OCI-LY7 (cell line): ENCODE measurements around the gene TOP2A. TPM values are rescaled to one million over a fixed set of nuclear protein-coding genes. Genes with fewer than 3 reads are reported as not detected.
A peak's percentile ranks its signal among the peaks of the same experiment; 100 is the strongest.
"Not testable (repeated sequence)": the region's sequence is repeated elsewhere in the genome, so short reads cannot be mapped to it uniquely, and the experiment has no call there.

Experiments
- BruUV-seq: library from RNA; stranded (reverse); fragments of 400-500 nt; replicated peaks from 2 replicates; lab custom pipeline; 2021; lab: Mats Ljungman, UMichigan
- CTCF ChIA-PET: fragments of 300-600 bp; sonication (Branson Sonifier 250); formaldehyde crosslinking; loops from one replicate; lab custom pipeline; 2022; ENCODE audit warnings: antibody characterized with exemption; ENCODE audit not compliant: unreplicated experiment; lab: Charles Lee
- POLR2A ChIA-PET: fragments of 300-600 bp; sonication (Branson Sonifier 250); formaldehyde crosslinking; loops from one replicate; lab custom pipeline; 2022; ENCODE audit warnings: antibody characterized with exemption; lab: Charles Lee
- DNase-seq: peaks from one replicate; pipeline ENCODE4 v3.0.0-alpha.2; 2015; ENCODE audit warnings: low spot score
- H2AFZ ChIP-seq: fragments of 200-600 bp; sonication (generic), shearing (Covaris generic); 2 replicates; pipeline ENCODE4 v1.6.1; 2014; ENCODE audit warnings: mild to moderate bottlenecking, antibody characterized with exemption, low read length, moderate library complexity
- H3K27ac ChIP-seq: fragments of 200-600 bp; sonication (generic); 2 replicates; pipeline ENCODE4 v1.5.1; 2014; ENCODE audit warnings: mixed run types, low read depth, mild to moderate bottlenecking, moderate library complexity, low read length, inconsistent platforms; ENCODE audit not compliant: poor library complexity, severe bottlenecking
- H3K36me3 ChIP-seq: fragments of 200-600 bp; sonication (generic); 2 replicates; pipeline ENCODE4 v1.6.1; 2014; ENCODE audit warnings: mild to moderate bottlenecking, antibody characterized with exemption, low read length, moderate library complexity, mixed read lengths; ENCODE audit not compliant: insufficient read depth
- H3K4me1 ChIP-seq: fragments of 200-600 bp; sonication (generic); 2 replicates; pipeline ENCODE4 v1.5.1; 2014; ENCODE audit warnings: mild to moderate bottlenecking, low read length; ENCODE audit not compliant: insufficient read depth, poor library complexity, severe bottlenecking
- H3K4me2 ChIP-seq: fragments of 200-600 bp; sonication (generic); 2 replicates; pipeline ENCODE4 v1.6.1; 2014; ENCODE audit warnings: mild to moderate bottlenecking, low read length
- H3K4me3 ChIP-seq: fragments of 200-600 bp; sonication (generic); 2 replicates; pipeline ENCODE4 v1.5.1; 2014; ENCODE audit warnings: mild to moderate bottlenecking, low read depth, low read length; ENCODE audit not compliant: poor library complexity, severe bottlenecking
- H3K79me2 ChIP-seq: fragments of 200-600 bp; sonication (generic); 2 replicates; pipeline ENCODE4 v1.6.1; 2016; ENCODE audit warnings: low read depth, mild to moderate bottlenecking, low read length, moderate library complexity, mixed read lengths; ENCODE audit not compliant: insufficient read depth
- H3K9me2 ChIP-seq: fragments of 200-600 bp; sonication (generic); 2 replicates; pipeline ENCODE4 v1.6.1; 2016; ENCODE audit warnings: mild to moderate bottlenecking, low read length, mixed read lengths; ENCODE audit not compliant: insufficient read depth
- H3K9me3 ChIP-seq: fragments of 200-600 bp; sonication (generic); 2 replicates; pipeline ENCODE4 v1.6.1; 2014; ENCODE audit warnings: mild to moderate bottlenecking, mixed run types, low read length, mixed read lengths
- H4K20me1 ChIP-seq: fragments of 200-600 bp; sonication (generic); 2 replicates; pipeline ENCODE4 v1.6.1; 2014; ENCODE audit warnings: mild to moderate bottlenecking, antibody characterized with exemption, low read length, moderate library complexity, mixed read lengths; ENCODE audit not compliant: insufficient read depth
- EZH2phosphoT487 ChIP-seq: fragments of 200-600 bp; sonication (generic); IDR thresholded peaks from 2 replicates; pipeline ENCODE4 v1.6.1; 2018; ENCODE audit warnings: low read depth, borderline replicate concordance, mild to moderate bottlenecking, mixed run types, antibody characterized with exemption, low read length, moderate library complexity, mixed read lengths
- intact Hi-C: fragments of 100-400 bp; cut with micrococcal nuclease; formaldehyde crosslinking; loops from one replicate; pipeline ENCODE4 v1.10.0; 2022; ENCODE audit not compliant: unreplicated experiment
- total RNA-seq, 2 experiments: library from RNA; depleted of rRNA in 1 of 2; stranded (reverse); fragments of >200 nt in 1 of 2; shearing (Covaris generic) in 1 of 2; gene quantifications; 2 replicates each; pipeline ENCODE4 v1.2.3, GENCODE V29; 2014 to 2022
- TF ChIP-seq, protein P1 (sequence below): fragments of 200-600 bp; sonication (generic); conservative IDR thresholded peaks from 2 replicates; pipeline ENCODE4 v1.5.1; 2014; ENCODE audit warnings: mild to moderate bottlenecking, antibody characterized with exemption, low read length, moderate library complexity, mixed read lengths

The TOP2A gene
- total RNA-seq, 2 experiments from 2014 or later: 293 to 340 TPM

DNA sequence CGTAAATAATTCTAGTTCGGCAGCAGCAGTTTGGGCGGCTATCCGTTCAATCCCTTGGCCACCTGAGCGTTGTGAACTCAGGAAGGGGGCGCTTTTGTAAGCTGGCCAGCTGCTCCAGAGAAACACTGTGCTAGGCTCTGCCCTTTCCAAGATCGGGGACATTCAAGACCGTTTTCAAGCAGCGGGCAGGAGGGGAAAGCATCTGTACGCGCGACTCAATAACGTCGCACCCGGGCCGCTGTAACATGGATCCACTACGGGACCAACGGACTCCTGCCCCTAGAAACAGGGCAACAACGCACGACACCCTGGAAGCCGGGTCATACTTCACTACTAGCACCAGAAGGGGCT, 463 bp downstream of the TOP2A start:
- Histone ChIP-seq H3K9me3 (no peaks in the 10 kb centered on the region), H3K4me1 (peaks cover 26% of the 10 kb centered on the region), H3K9me2 (no peaks in the 10 kb centered on the region), H3K79me2 (peaks cover 54% of the 10 kb centered on the region), H3K4me3 (peak overlapping the region; percentile 80), H3K27ac (peak overlapping the region; percentile 74), H3K4me2 (peak overlapping the region; percentile 86), H4K20me1 (peaks cover 14% of the 10 kb centered on the region; the same call in 1 of the 2 replicates), H3K36me3 (peaks cover 48% of the 10 kb centered on the region), H2AFZ (peak overlapping the region; percentile 49)
- no TSS peak for BruUV-seq
- ChIA-PET POLR2A (interaction anchor here (0.7 to 1.1 kb wide), 3 partner anchors 103 to 129 kb away, joined by 3 to 4 read pairs (median 3); no protein-coding TSS in a partner anchor), CTCF (no interaction called here)
- intact Hi-C loops: loop anchor here (2.0 to 5.0 kb wide), 2 partner anchors 14 to 60 kb away; no protein-coding TSS in a partner anchor
- TF ChIP-seq EZH2phosphoT487: no peak
- TF ChIP-seq, protein P1, sequence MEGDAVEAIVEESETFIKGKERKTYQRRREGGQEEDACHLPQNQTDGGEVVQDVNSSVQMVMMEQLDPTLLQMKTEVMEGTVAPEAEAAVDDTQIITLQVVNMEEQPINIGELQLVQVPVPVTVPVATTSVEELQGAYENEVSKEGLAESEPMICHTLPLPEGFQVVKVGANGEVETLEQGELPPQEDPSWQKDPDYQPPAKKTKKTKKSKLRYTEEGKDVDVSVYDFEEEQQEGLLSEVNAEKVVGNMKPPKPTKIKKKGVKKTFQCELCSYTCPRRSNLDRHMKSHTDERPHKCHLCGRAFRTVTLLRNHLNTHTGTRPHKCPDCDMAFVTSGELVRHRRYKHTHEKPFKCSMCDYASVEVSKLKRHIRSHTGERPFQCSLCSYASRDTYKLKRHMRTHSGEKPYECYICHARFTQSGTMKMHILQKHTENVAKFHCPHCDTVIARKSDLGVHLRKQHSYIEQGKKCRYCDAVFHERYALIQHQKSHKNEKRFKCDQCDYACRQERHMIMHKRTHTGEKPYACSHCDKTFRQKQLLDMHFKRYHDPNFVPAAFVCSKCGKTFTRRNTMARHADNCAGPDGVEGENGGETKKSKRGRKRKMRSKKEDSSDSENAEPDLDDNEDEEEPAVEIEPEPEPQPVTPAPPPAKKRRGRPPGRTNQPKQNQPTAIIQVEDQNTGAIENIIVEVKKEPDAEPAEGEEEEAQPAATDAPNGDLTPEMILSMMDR: peak; percentile 63; the same call in 1 of the 2 replicates
- peak; percentile 56 for DNase-seq

DNA sequence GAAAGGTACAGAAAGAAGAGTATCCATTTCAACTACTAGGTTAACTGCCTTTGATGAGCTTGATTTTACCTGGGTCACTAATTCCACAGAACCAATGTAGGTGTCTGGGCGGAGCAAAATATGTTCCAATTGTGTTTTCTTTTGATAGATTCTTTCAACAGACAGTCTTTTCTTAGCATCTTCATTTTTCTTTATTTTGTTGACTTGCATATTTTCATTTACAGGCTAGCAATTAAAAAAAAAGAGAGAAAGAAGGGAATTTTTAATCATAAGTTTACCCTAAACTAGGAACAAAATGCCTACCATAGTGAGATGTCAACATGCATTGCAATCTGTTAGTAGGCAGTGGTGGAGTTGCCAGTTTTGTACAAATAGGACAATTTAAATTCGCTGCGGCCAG, 1.0 kb downstream of the TOP2A start:
- Histone ChIP-seq H3K9me2 (no peaks in the 10 kb centered on the region), H3K4me3 (peak overlapping the region; percentile 80), H2AFZ (peak overlapping the region; percentile 49; the same call in 1 of the 2 replicates), H3K36me3 (peaks cover 53% of the 10 kb centered on the region), H3K79me2 (peaks cover 58% of the 10 kb centered on the region), H3K27ac (peak overlapping the region; percentile 74), H3K4me1 (peaks cover 26% of the 10 kb centered on the region), H3K4me2 (peak overlapping the region; percentile 86), H4K20me1 (peaks cover 14% of the 10 kb centered on the region; the same call in 1 of the 2 replicates), H3K9me3 (no peaks in the 10 kb centered on the region)
- TF ChIP-seq EZH2phosphoT487: no peak
- TF ChIP-seq, protein P1: no peak
- no TSS peak for BruUV-seq
- ChIA-PET CTCF (interaction anchor here (0.9 to 1.0 kb wide), 2 partner anchors 100 to 131 kb away, joined by 3 read pairs; no protein-coding TSS in a partner anchor), POLR2A (interaction anchor here (0.6 to 1.0 kb wide), 2 partner anchors 9 to 21 kb away, joined by 3 read pairs; no protein-coding TSS in a partner anchor)
- intact Hi-C loops: loop anchor here (2.0 to 5.0 kb wide), 2 partner anchors 14 to 59 kb away; no protein-coding TSS in a partner anchor
- peak; percentile 19 for DNase-seq

DNA sequence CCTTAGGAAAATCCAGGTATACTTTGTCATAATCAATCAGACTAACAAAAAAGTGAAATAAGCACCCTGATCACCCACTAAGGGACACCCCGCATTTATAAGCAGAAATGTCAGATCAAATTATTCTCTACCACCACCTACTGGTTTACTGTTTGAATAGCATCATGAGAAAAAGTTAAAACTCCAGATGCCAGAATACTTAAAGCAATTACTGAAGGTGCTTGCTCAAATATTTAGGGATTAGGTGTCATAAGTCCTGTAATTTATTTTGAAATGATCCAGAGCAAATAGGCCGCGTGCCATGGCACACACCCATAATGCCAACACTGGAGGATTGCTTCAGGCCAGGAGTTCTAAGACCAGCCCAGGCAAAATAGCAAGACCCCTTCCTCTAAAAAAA, 2.3 kb downstream of the TOP2A start:
- ChIA-PET POLR2A (interaction anchor here (1.0 kb wide), 1 partner anchor 8 kb away, joined by 3 read pairs; no protein-coding TSS in a partner anchor), CTCF (no interaction called here)
- TF ChIP-seq, protein P1: peak; percentile 83
- no peak for TF ChIP-seq EZH2phosphoT487
- H3K9me2 ChIP-seq: no peaks in the 10 kb centered on the region
- H3K36me3 ChIP-seq: peaks cover 66% of the 10 kb centered on the region
- BruUV-seq: no TSS peak
- peak overlapping the region; percentile 80 for H3K4me3 ChIP-seq
- no peak overlapping the region for H3K27ac ChIP-seq
- H4K20me1 ChIP-seq: peaks cover 14% of the 10 kb centered on the region; the same call in 1 of the 2 replicates
- no peaks in the 10 kb centered on the region for H3K9me3 ChIP-seq
- peak overlapping the region; percentile 86 for H3K4me2 ChIP-seq
- peaks cover 66% of the 10 kb centered on the region for H3K79me2 ChIP-seq
- peak; percentile 63 for DNase-seq
- intact Hi-C loops: loop anchor here (5.0 kb wide), 1 partner anchor 58 kb away; no protein-coding TSS in a partner anchor
- H3K4me1 ChIP-seq: peaks cover 26% of the 10 kb centered on the region
- H2AFZ ChIP-seq: no peak overlapping the region

DNA sequence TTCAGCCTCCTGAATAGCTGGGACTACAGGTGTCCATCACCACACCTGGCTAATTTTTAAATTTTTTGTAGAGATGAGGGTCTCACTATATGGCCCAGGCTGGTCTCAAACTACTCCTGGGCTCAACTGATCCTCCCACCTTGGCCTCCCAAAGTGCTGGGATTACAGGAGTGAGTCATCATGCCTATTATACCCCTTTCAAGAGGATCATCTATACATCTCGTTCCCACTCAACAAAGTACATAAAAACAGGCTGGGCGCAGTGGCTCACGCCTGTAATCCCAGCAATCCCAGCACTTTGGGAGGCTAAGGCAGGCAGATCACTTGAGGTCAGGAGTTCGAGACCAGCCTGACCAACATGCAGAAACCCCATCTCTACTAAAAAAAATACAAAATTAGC, 3.4 kb downstream of the TOP2A start:
- Histone ChIP-seq H3K79me2 (peaks cover 66% of the 10 kb centered on the region), H3K4me1 (peaks cover 21% of the 10 kb centered on the region), H4K20me1 (peaks cover 14% of the 10 kb centered on the region; the same call in 1 of the 2 replicates), H3K36me3 (peaks cover 77% of the 10 kb centered on the region)
- DNase-seq, H3K4me3 ChIP-seq, intact Hi-C loops, H3K4me2 ChIP-seq, BruUV-seq, CTCF ChIA-PET, H3K27ac ChIP-seq, H3K9me3 ChIP-seq, POLR2A ChIA-PET, H2AFZ ChIP-seq, H3K9me2 ChIP-seq: not testable (repeated sequence)
